Measurements from ENCODE around the gene MLIP.

GRCh38 chr6:54107470-54108090 lies 3.7 kb upstream of the MLIP start:
- no peak for TF ChIP-seq CTCF (IDR thresholded peaks at IDR 0.05)
- TF ChIP-seq POLR2A (IDR thresholded peaks at IDR 0.05) = no peak
- no peak for TF ChIP-seq POLR2AphosphoS5 (IDR thresholded peaks at IDR 0.05; ENCODE audit: insufficient read depth in 1 of 2, low read depth in 1 of 2)

Measured in vagina (tissue), 2 donors.